Glomerular visceral epithelial cell (primary cell): Measurements from ENCODE around the gene NELL1.

Source experiments
- DNase-seq: peaks from one replicate; pipeline ENCODE4 v3.0.0-alpha.2; 2016; ENCODE audit errors: extremely low spot score

NELL1 gene

DNA sequence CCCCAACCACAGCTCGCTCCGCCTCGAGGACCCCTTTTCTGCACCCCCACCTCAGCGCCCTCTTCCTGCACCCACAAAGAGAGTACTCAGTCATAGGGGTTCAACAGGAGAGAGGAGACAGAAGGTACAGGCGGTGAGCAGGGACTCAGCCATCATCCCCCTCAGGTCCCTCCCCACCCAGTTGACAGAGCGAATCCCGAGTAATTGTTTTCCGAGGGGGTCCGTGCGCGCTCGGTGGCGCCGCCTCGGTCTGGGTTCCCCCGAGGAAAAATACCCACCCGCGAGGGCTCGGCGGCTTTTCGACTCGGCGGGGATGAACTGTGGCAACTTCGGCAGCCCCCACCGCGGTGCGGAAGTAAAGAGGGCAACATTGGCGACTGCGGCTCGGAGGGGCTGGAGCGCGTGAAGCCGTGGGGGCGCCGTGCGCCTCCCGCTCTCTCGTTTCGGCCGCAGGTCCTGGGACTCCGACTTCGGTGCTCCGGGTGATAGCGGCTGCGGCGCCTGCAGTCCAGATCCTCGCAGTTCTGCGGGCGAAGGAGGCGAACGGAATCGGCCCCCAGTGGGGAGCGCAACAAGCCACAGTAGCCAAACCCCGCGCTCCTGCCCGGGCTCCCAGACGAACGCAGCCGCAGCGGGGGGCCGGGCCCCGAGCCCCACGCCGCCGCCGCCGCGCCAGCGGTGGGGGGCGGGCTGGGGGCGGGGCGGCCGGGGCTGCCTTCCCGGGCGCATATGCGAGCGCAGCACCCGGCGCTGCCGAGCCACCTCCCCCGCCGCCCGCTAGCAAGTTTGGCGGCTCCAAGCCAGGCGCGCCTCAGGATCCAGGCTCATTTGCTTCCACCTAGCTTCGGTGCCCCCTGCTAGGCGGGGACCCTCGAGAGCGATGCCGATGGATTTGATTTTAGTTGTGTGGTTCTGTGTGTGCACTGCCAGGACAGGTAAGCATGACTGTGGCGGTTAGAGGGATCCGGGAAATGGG lies at the start of gene NELL1:
Gene NELL1, plus strand, starts transcription at position 743 of the 976 bp plus-strand sequence.
- DNase-seq: no peak

DNA sequence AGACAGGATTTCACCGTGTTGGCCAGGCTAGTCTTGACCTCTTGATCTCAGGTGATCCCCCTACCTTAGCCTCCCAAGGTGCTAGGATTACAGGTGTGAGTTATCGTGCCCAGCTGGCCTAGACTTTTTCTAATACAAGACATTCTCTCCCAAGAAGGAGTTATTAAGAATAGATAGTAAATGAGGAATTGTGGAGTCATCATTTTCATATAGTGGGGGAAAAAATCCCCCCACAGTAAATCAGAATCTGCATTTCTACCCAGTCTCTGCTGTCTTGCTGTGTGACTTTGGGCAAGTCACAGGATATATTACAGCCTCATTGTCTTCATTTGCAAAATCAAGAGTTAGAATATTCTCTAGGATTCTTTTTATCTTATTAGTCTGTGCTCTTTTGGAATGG lies 48.4 kb upstream of the NELL1 start:
- no peak for DNase-seq

DNA sequence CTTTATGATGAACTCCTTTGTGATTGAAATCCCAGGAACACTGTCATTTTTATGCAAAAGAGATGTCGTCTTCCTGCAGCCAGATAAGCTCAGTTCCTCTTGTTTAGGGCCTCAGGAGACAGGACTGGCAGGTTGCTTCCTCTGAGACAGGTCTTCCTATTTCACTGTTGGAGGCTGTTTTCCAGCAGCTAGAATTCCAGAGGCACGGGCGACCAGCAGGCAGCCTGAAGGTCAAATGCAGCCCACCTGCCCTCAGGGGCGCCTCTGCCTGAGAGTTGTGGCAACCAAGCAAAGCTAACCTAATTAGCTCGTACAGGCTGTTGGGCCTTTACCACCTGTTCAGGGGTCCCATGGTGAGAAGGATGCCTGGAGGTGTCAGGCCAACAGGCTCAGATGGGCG lies 47.7 kb upstream of the NELL1 start:
- no peak for DNase-seq

- no peak for DNase-seq
These were observed 46.1 kb upstream of the NELL1 start for GRCh38 chr11:20623252-20623651.

DNA sequence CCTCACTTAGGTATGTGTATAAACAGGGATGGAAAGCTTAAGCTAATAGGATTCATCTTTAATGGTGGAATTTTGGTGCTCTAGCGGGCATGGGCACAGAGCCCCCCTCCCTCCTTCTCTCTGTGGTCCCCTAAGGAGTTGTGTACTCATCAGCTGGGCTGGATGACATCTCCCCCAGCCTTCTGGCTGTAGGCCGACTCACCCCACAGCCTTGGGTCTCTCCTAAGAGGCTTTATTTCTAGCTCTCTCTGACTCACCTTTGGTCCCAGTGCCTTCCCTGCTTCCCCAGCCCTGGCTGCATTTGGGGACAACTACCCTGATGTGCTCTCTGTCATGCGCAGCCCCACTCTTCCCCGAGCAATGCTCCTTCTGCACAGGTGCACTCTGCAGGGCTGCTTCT lies 43.1 kb upstream of the NELL1 start:
- DNase-seq: no peak

- DNase-seq: no peak
These were observed 42.4 kb upstream of the NELL1 start for GRCh38 chr11:20627026-20627425.

DNA sequence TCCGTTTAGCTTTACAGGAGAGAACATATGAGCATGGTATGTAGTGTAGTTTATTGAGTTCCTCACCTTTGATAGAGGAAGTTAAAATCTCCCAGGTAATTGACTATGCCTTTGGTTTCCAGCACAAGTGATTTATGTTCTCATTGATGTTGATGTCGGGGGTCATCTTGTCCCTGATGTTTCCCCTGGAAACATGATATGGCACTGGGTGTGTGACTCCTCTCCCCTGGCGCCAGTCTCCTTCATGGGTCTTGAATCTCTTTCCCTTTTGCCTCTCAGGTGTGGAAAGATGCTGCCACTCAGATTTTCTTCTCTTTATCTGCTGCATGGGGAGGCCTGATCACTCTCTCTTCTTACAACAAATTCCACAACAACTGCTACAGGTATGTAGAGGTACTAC lies 41.7 kb upstream of the NELL1 start:
- no peak for DNase-seq

- no peak for DNase-seq
These were observed 37.7 kb upstream of the NELL1 start for GRCh38 chr11:20631519-20632168.

- no peak for DNase-seq
These were observed 37.2 kb upstream of the NELL1 start for GRCh38 chr11:20632169-20632532.

DNA sequence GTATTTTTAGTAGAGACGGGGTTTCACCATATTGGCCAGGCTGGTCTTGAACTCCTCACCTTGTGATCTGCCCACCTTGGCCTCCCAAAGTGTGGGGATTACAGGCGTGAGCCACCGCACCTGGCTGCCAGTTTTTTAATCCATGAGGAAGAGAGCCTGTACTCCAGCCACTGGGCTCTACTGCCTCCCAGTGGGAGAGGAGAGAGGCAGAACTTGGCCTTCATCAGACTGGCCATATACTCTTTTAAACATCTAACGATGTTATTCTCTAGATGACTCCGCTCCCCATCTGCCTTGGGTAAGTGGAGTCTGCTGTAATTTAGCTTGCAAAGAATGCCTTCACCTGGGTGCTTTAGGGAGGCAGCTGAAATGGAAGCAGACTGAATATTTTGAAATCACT lies 35.3 kb upstream of the NELL1 start:
- no peak for DNase-seq

- no peak for DNase-seq
These were observed 34.6 kb upstream of the NELL1 start for GRCh38 chr11:20634781-20635180.

- no peak for DNase-seq
These were observed 31.3 kb upstream of the NELL1 start for GRCh38 chr11:20638074-20638473.

DNA sequence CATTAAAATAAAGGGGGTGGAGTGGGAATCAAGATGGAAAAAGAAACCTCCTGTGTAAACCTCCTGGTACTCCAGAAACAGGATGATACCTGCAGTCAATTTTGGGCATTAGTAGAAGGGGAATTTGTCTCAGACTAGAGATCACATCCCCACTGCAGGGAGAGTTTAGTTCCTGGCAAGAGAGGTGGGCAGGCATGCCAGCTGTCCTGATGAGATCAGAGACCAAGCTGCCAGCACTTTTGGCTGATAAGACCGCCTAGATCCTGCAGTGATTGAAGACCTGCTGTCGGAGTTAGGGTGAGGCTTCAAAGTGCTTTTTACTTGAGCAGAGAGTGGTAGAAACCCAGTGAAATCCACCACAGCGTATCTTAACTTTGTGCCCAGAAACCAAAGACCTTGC lies 29.7 kb upstream of the NELL1 start:
- DNase-seq: no peak

- no peak for DNase-seq
These were observed 29.0 kb upstream of the NELL1 start for GRCh38 chr11:20640401-20640800.

DNA sequence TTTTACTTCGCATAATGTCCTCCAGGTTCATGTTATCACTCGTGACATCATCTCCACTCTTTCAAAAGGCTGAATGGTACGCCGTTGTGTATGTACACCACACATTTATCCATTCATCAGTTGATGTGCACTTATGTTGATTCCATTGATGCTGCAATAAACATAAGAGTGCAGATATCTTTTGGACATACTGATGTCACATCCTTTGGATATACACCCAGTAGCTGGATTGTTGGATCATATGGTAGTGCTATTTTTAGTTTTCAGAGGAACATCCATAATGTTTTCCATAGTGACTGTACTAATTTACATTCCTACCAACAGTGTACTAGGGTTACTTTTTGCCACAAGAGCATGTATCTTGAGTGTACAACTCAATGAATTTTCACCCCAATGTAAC lies 25.0 kb upstream of the NELL1 start:
- no peak for DNase-seq

- DNase-seq: peak; percentile 52
These were observed 21.3 kb upstream of the NELL1 start for GRCh38 chr11:20647976-20648565.

DNA sequence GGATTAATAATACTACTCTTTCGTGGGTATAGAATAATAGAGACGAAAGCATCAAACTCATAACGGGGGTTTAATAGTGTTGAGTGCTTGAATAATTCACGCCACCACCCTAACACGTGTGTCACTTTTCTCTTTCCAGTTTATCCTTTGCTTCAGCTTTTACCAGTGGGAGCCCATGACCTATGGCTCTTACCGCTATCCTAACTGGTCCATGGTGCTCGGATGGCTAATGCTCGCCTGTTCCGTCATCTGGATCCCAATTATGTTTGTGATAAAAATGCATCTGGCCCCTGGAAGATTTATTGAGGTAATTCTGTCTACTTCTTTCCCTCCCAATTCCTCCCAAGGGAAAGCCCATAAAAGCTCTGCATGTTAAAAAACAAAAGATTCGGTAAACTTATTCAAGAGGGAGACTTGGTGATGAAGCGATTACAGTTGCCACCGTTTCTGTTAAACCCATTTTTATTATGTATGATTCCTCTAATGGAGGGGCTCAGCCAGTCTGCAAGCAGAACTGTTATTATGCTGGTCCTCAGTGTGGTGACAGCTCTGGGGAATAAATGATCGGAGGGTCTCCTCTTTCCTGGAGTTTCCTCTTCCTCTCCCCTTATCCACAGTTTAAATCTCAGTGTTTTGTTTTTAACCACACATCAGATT lies 17.1 kb upstream of the NELL1 start:
- DNase-seq: no peak

DNA sequence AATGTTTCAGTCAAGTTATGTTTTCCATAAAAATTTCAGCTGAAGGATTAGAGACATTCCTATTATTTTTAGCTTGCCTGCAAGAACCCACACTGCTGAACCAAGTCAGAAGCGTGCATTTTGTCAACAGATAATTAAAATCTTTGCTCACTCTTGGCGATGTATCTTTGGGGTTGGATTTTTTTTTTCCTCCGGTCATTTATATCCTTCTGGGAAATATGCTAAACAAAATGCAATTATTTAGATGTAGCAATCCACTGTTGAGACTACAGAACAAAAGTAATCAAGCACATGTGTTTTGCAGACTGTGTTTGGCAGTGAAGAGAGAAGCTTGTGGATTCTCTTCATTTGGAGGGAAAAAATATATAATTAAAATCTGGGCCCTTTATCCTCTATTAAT lies 15.3 kb upstream of the NELL1 start:
- DNase-seq: no peak

GRCh38 chr11:20656901-20657300 lies 12.5 kb upstream of the NELL1 start:
- no peak for DNase-seq

- no peak for DNase-seq
These were observed 11.3 kb upstream of the NELL1 start for GRCh38 chr11:20658135-20658534.

DNA sequence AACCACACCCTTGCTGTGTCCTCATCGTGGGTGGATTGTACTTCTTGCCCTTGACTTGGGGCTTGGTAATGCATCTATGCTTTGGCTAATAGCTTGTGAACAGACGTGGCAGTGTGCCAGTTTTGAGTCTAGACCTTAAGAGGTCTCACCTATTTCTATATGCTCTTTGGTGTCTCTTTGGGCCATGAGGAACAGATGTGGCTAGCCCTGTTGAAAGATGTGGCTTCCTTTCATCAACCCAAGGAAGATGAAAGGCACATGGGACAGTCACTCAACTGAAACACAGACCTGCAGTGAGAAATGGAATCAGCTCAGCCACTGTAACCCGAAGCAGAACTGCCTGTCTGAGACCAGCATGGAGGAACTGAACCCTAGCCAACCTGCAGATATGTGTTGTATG lies 7.9 kb upstream of the NELL1 start:
- no peak for DNase-seq

DNA sequence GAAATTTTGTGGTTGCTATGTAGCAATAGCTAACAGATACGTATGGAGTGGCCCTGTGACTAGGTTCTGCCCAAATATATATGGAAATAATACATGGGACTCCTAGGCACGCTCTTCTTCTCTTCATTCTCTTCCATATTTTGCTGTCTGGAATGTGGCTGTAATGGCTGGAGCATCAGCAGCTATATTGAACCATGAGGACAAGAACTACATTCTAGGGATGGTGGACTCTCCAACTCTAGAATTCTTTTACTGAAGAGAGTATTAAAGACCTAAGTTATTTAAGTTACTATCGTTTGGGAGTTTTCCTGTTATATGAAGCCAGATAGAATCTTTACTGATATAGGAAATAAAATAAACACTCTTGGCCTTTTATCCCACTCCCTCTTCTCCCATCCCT lies 7.5 kb upstream of the NELL1 start:
- DNase-seq: no peak
